Endothelial cell of umbilical vein (primary cell): Measurements from ENCODE around the gene SYNE3. TPM values are rescaled to one million over a fixed set of nuclear protein-coding genes. Genes with fewer than 3 reads are reported as not detected.

Source experiments
- BruUV-seq: library from RNA; stranded (reverse); fragments of 400-500 nt; replicated peaks from 2 replicates; lab custom pipeline; 2021; lab: Mats Ljungman, UMichigan
- CTCF ChIA-PET: fragments of 300-600, 350-600 bp; sonication (Branson Sonifier 250); formaldehyde crosslinking; loops from one replicate; lab custom pipeline; 2021; ENCODE audit warnings: antibody characterized with exemption, inconsistent platforms; lab: Charles Lee
- POLR2A ChIA-PET: fragments of 300-600, 350-600 bp; sonication (Branson Sonifier 250); formaldehyde crosslinking; loops from one replicate; lab custom pipeline; 2021; ENCODE audit warnings: antibody characterized with exemption, inconsistent platforms; lab: Charles Lee
- DNase-seq: peaks from one replicate; pipeline ENCODE4 v3.0.0-alpha.2; 2011; ENCODE audit warnings: low read depth, low spot score
- FAIRE-seq: peaks from 2 replicates; lab custom pipeline; 2011; peaks lifted over from hg19 to GRCh38; lab: Jason Lieb, UNC
- H2AFZ ChIP-seq: 2 replicates; pipeline ENCODE4 v1.6.0; 2012; ENCODE audit warnings: low read depth, low read length, control low read depth, inconsistent platforms
- H3K27ac ChIP-seq: 2 replicates; pipeline ENCODE4 v1.5.1; 2011; ENCODE audit warnings: low read depth, mild to moderate bottlenecking, control low read depth, low read length, moderate library complexity; ENCODE audit not compliant: insufficient read depth
- H3K27me3 ChIP-seq, 2 experiments: 2 replicates each; pipeline versions ENCODE4 v1.6.0 to v1.6.1; 2011; ENCODE audit warnings: low read length in 2 of 2, mixed read lengths in 1 of 2; ENCODE audit not compliant: control insufficient read depth in 2 of 2, insufficient read depth in 2 of 2
- H3K36me3 ChIP-seq, 2 experiments: 2 replicates in 1 of 2; 3 replicates in 1 of 2; pipeline ENCODE4 v1.5.1; 2011; ENCODE audit warnings: low read length in 2 of 2, mild to moderate bottlenecking in 1 of 2, moderate library complexity in 1 of 2; ENCODE audit not compliant: control insufficient read depth in 2 of 2, insufficient read depth in 2 of 2; ENCODE audit errors: extremely low read depth in 1 of 2
- H3K4me1 ChIP-seq: 3 replicates; pipeline ENCODE4 v1.5.1; 2011; ENCODE audit warnings: mild to moderate bottlenecking, low read length; ENCODE audit not compliant: control insufficient read depth, insufficient read depth; ENCODE audit errors: extremely low read depth
- H3K4me2 ChIP-seq: 2 replicates; pipeline ENCODE4 v1.6.1; 2011; ENCODE audit warnings: low read length, control low read depth, mixed read lengths; ENCODE audit not compliant: insufficient read depth
- H3K4me3 ChIP-seq, 3 experiments: fragments of 200-600 bp in 1 of 3; sonication (generic), shearing (Covaris generic) in 1 of 3; replicated peaks in 1 of 3; 2 replicates each; pipeline ENCODE4 v1.5.1; 2011 to 2016; ENCODE audit warnings: control low read depth in 3 of 3, low read length in 3 of 3, mild to moderate bottlenecking in 2 of 3, inconsistent platforms in 1 of 3, low read depth in 1 of 3, moderate library complexity in 1 of 3; ENCODE audit not compliant: insufficient read depth in 1 of 3
- H3K79me2 ChIP-seq: 2 replicates; pipeline ENCODE4 v1.6.0; 2012; ENCODE audit warnings: low read length, inconsistent platforms; ENCODE audit not compliant: control insufficient read depth, insufficient read depth
- H3K9ac ChIP-seq: replicated peaks from 2 replicates; pipeline ENCODE3; 2011; ENCODE audit warnings: low read length, control low read depth; ENCODE audit not compliant: insufficient read depth; ENCODE audit errors: extremely low read depth
- H3K9me1 ChIP-seq: replicated peaks from 3 replicates; pipeline ENCODE4 v1.6.0; 2011; ENCODE audit warnings: mild to moderate bottlenecking, low read length; ENCODE audit not compliant: control insufficient read depth, insufficient read depth; ENCODE audit errors: extremely low read depth
- H3K9me3 ChIP-seq: replicated peaks from 2 replicates; pipeline ENCODE4 v1.5.1; 2012; ENCODE audit warnings: low read length, inconsistent platforms; ENCODE audit not compliant: control insufficient read depth, insufficient read depth
- H4K20me1 ChIP-seq: replicated peaks from 2 replicates; pipeline ENCODE3; 2011; ENCODE audit warnings: mild to moderate bottlenecking, low read length; ENCODE audit not compliant: control insufficient read depth, insufficient read depth; ENCODE audit errors: extremely low read depth
- CTCF ChIP-seq, 2 donors: IDR thresholded peaks; 1 replicate in 1 of 2; 2 replicates in 1 of 2; pipeline ENCODE4 v1.5.1; 2011; ENCODE audit warnings: low read length in 2 of 2, mild to moderate bottlenecking in 2 of 2, moderate library complexity in 2 of 2, control low read depth in 1 of 2, inconsistent platforms in 1 of 2, low read depth in 1 of 2; ENCODE audit not compliant: insufficient read depth in 1 of 2; ENCODE audit errors: extremely low read depth in 1 of 2
- EZH2 ChIP-seq: IDR thresholded peaks from 2 replicates; pipeline ENCODE4 v1.6.1; 2012; ENCODE audit warnings: borderline replicate concordance, low read depth, mild to moderate bottlenecking, moderate library complexity, low read length, inconsistent platforms; ENCODE audit not compliant: severe bottlenecking
- FOS ChIP-seq: IDR thresholded peaks from 2 replicates; pipeline ENCODE4 v1.6.1; 2011; ENCODE audit warnings: mild to moderate bottlenecking, low read length, moderate library complexity, borderline replicate concordance; ENCODE audit not compliant: insufficient read depth
- GATA2 ChIP-seq: IDR thresholded peaks from 2 replicates; pipeline ENCODE4 v1.7.0; 2011; ENCODE audit warnings: low read depth, mild to moderate bottlenecking, moderate library complexity, mixed read lengths, low read length; ENCODE audit not compliant: insufficient read length, insufficient read depth
- JUN ChIP-seq: IDR thresholded peaks from 2 replicates; pipeline ENCODE4 v1.6.1; 2011; ENCODE audit warnings: borderline replicate concordance, low read depth; ENCODE audit not compliant: insufficient read length, insufficient read depth
- MAX ChIP-seq: IDR thresholded peaks from 2 replicates; pipeline ENCODE4 v1.6.1; 2011; ENCODE audit not compliant: insufficient read depth, insufficient read length
- MYC ChIP-seq: IDR thresholded peaks from one replicate; pipeline ENCODE4 v1.6.1; 2011; ENCODE audit warnings: mild to moderate bottlenecking, low read depth, low read length
- POLR2A ChIP-seq: IDR thresholded peaks from 2 replicates; pipeline ENCODE4 v1.6.1; 2012; ENCODE audit warnings: low read depth, mild to moderate bottlenecking, control low read depth, low read length
- POLR2AphosphoS5 ChIP-seq: IDR thresholded peaks from 2 replicates; pipeline ENCODE4 v1.6.1; 2012; ENCODE audit warnings: low read depth, mild to moderate bottlenecking, control low read depth, low read length, moderate library complexity; ENCODE audit not compliant: insufficient read depth
- dilution Hi-C: fragments of 300-500 bp; cut with MboI; formaldehyde crosslinking; loops from one replicate; pipeline ENCODE4 v1.15.0; 2019; ENCODE audit warnings: low sequenced_read_pairs; ENCODE audit not compliant: extremely low pct_ligation_motif_present
- intact Hi-C: fragments of 100-400 bp; cut with micrococcal nuclease; formaldehyde crosslinking; loops from one replicate; pipeline ENCODE4 v1.10.0; 2022
- polyA plus RNA-seq, 4 experiments: library from polyadenylated mRNA; depleted of rRNA in 3 of 4; stranded (reverse) in 3 of 4; unstranded in 1 of 4; fragments of >200 nt; gene quantifications; 2 replicates each; pipeline versions ENCODE4 v1.2.1 to v1.2.3, GENCODE V29; 2011 to 2012; ENCODE audit warnings: missing spikeins in 1 of 4
- total RNA-seq: library from RNA; stranded (reverse); gene quantifications from 2 replicates; pipeline ENCODE4 v1.2.3, GENCODE V29; 2021

SYNE3 gene
- total and polyA plus RNA-seq, 2 donors (not counting 3 experiments of a cell fraction or from before 2014, with no cell fraction given) = 3.0 to 18.8 TPM

GRCh38 chr14:95555053-95555452, 38.6 kb upstream of the SYNE3 start:
- Histone ChIP-seq H3K4me2 (no peak overlapping the region), H2AFZ (no peak overlapping the region), H3K27ac (no peak overlapping the region), H3K9ac (no peak overlapping the region), H3K9me1 (no peaks in the 10 kb centered on the region), H4K20me1 (no peaks in the 10 kb centered on the region), H3K9me3 (no peaks in the 10 kb centered on the region), H3K4me3 (no peak overlapping the region), H3K4me1 (peaks cover 4% of the 10 kb centered on the region), H3K36me3 (no peaks in the 10 kb centered on the region), H3K27me3 (no peaks in the 10 kb centered on the region), H3K79me2 (no peaks in the 10 kb centered on the region)
- FAIRE-seq (no peak), DNase-seq (no peak)
- TF ChIP-seq POLR2A (no peak), JUN (no peak), GATA2 (no peak), CTCF (IDR thresholded peaks at IDR 0.05; ENCODE audit: extremely low read depth in 1 of 2, insufficient read depth in 1 of 2, low read depth in 1 of 2, low read length in 2 of 2) (no peak), MYC (no peak), EZH2 (no peak), MAX (no peak), POLR2AphosphoS5 (no peak), FOS (no peak)
- intact Hi-C loops (no loop called here), dilution Hi-C loops (no loop called here)
- POLR2A ChIA-PET = no interaction called here
- CTCF ChIA-PET = interaction anchor here (1.2 to 1.7 kb wide), 4 partner anchors 28 to 439 kb away, joined by 3 to 4 read pairs (median 4); no protein-coding TSS in a partner anchor
- BruUV-seq = no TSS peak
